ENCODE results near the gene FAXDC2. TPM values are rescaled to one million over a fixed set of nuclear protein-coding genes. Genes with fewer than 3 reads are reported as not detected.

Gene FAXDC2
- total and polyA plus RNA-seq, 2 of the 13 experiments (the other 11 are each of a cell fraction or from before 2014, with no cell fraction given): 4.7 to 58.8 TPM

- TF ChIP-seq, protein P1, sequence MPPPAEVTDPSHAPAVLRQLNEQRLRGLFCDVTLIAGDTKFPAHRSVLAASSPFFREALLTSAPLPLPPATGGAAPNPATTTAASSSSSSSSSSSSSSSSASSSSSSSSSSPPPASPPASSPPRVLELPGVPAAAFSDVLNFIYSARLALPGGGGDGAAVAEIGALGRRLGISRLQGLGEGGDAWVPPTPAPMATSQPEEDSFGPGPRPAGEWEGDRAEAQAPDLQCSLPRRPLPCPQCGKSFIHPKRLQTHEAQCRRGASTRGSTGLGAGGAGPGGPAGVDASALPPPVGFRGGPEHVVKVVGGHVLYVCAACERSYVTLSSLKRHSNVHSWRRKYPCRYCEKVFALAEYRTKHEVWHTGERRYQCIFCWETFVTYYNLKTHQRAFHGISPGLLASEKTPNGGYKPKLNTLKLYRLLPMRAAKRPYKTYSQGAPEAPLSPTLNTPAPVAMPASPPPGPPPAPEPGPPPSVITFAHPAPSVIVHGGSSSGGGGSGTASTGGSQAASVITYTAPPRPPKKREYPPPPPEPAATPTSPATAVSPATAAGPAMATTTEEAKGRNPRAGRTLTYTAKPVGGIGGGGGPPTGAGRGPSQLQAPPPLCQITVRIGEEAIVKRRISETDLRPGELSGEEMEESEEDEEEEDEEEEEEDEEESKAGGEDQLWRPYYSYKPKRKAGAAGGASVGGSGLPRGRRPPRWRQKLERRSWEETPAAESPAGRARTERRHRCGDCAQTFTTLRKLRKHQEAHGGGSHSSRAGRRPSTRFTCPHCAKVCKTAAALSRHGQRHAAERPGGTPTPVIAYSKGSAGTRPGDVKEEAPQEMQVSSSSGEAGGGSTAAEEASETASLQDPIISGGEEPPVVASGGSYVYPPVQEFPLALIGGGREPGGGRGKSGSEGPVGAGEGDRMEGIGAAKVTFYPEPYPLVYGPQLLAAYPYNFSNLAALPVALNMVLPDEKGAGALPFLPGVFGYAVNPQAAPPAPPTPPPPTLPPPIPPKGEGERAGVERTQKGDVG (CRISPR knock-in tag; IDR thresholded peaks at IDR 0.05; ENCODE audit: borderline replicate concordance): no peak
- TF ChIP-seq CCDC6 (CRISPR knock-in tag; IDR thresholded peaks at IDR 0.05) (no peak), FOSL1 (CRISPR knock-in tag; IDR thresholded peaks at IDR 0.05; ENCODE audit: borderline replicate concordance) (no peak), PRPF4 (IDR thresholded peaks at IDR 0.05; ENCODE audit: low read depth, low read length, poor library complexity, severe bottlenecking) (no peak), SP1 (IDR thresholded peaks at IDR 0.05) (no peak), SP1 (CRISPR knock-in tag; IDR thresholded peaks at IDR 0.05) (no peak), GABPB1 (CRISPR knock-in tag; IDR thresholded peaks at IDR 0.05) (no peak), GATAD2A (CRISPR knock-in tag; IDR thresholded peaks at IDR 0.05) (peak; percentile 76), PITX1 (CRISPR knock-in tag; IDR thresholded peaks at IDR 0.05) (no peak), ZNF879 (CRISPR knock-in tag; IDR thresholded peaks at IDR 0.05) (no peak), RAD51 (IDR thresholded peaks at IDR 0.05; ENCODE audit: borderline replicate concordance) (no peak), TBX2 (CRISPR knock-in tag; IDR thresholded peaks at IDR 0.05; ENCODE audit: borderline replicate concordance) (0 out of 2 replicates have a peak, but pooled peaks have one; percentile 54), ZNF484 (CRISPR knock-in tag; IDR thresholded peaks at IDR 0.05; ENCODE audit: borderline replicate concordance, low read depth) (no peak), PRDM15 (CRISPR knock-in tag; IDR thresholded peaks at IDR 0.05) (no peak), PRMT3 (CRISPR knock-in tag; IDR thresholded peaks at IDR 0.05; ENCODE audit: borderline replicate concordance, low read depth) (no peak), CHCHD3 (CRISPR knock-in tag; IDR thresholded peaks at IDR 0.05) (no peak), ZNF512B (CRISPR knock-in tag; IDR thresholded peaks at IDR 0.05; ENCODE audit: borderline replicate concordance) (no peak), DR1 (CRISPR knock-in tag; IDR thresholded peaks at IDR 0.05) (no peak), KDM1A (CRISPR knock-in tag; IDR thresholded peaks at IDR 0.05) (no peak), ZFP62 (CRISPR knock-in tag; IDR thresholded peaks at IDR 0.05) (no peak), ISX (CRISPR knock-in tag; conservative IDR thresholded peaks at IDR 0.05) (no peak), NR2F6 (IDR thresholded peaks at IDR 0.05) (no peak), NR2F6 (CRISPR knock-in tag; IDR thresholded peaks at IDR 0.05) (no peak), SATB2 (CRISPR knock-in tag; IDR thresholded peaks at IDR 0.05) (no peak), ZNF572 (CRISPR knock-in tag; IDR thresholded peaks at IDR 0.05) (no peak)
Measured at GRCh38 chr5:154844809-154845208, 5.6 kb downstream of the FAXDC2 start (continued).

All from HepG2 (cell line).